Progenitor cell of endocrine pancreas (in vitro differentiated cells): ENCODE data around the gene PIGP. TPM values are rescaled to one million over a fixed set of nuclear protein-coding genes. Genes with fewer than 3 reads are reported as not detected.

Experiments used
- DNase-seq: peaks from one replicate; pipeline ENCODE4 v3.0.0; 2021; ENCODE audit warnings: low spot score; ENCODE audit not compliant: unreplicated experiment
- H3K27ac Mint-ChIP-seq: 2 replicates; pipeline ENCODE4 v1.8.0; 2021; ENCODE audit warnings: mild to moderate bottlenecking, moderate library complexity, mixed read lengths
- H3K27me3 Mint-ChIP-seq: 2 replicates; pipeline ENCODE4 v1.8.0; 2021; ENCODE audit warnings: mixed read lengths
- H3K36me3 Mint-ChIP-seq: 2 replicates; pipeline ENCODE4 v1.8.0; 2022; ENCODE audit warnings: mixed read lengths; ENCODE audit not compliant: insufficient read depth
- H3K4me1 Mint-ChIP-seq: 2 replicates; pipeline ENCODE4 v1.8.0; 2021; ENCODE audit warnings: low read depth, mixed read lengths
- H3K4me3 Mint-ChIP-seq: 2 replicates; pipeline ENCODE4 v1.8.0; 2021; ENCODE audit warnings: low read depth, mild to moderate bottlenecking, moderate library complexity, mixed read lengths
- H3K9me3 Mint-ChIP-seq: 2 replicates; pipeline ENCODE4 v1.8.0; 2021; ENCODE audit warnings: low read depth, mixed read lengths
- CTCF ChIP-seq: fragments of 200-600 bp; sonication (generic); IDR thresholded peaks from one replicate; pipeline ENCODE4 v1.5.0; 2021; ENCODE audit warnings: antibody characterized with exemption, mild to moderate bottlenecking; ENCODE audit not compliant: unreplicated experiment
- total RNA-seq: library from RNA; stranded (reverse); gene quantifications from 2 replicates; pipeline ENCODE4 v1.2.1, GENCODE V29; 2021

The PIGP gene
- total RNA-seq, 1 donor from 2014 or later, result 17.8 TPM

GRCh38 chr21:37082375-37082774 lies 9.5 kb upstream of the PIGP start:
- peaks cover 12% of the 10 kb centered on the region for H3K9me3 Mint-ChIP-seq
- DNase-seq, result no peak
- peaks cover 10% of the 10 kb centered on the region for H3K36me3 Mint-ChIP-seq
- H3K27me3 Mint-ChIP-seq, result no peaks in the 10 kb centered on the region
- peaks cover 17% of the 10 kb centered on the region for H3K4me1 Mint-ChIP-seq
- H3K4me3 Mint-ChIP-seq, result no peak overlapping the region
- no peak for TF ChIP-seq CTCF
- H3K27ac Mint-ChIP-seq, result no peak overlapping the region

GRCh38 chr21:37079211-37079824 lies 6.4 kb upstream of the PIGP start:
- DNase-seq, result no peak
- Mint-ChIP-seq H3K27ac (no peak overlapping the region), H3K4me3 (no peak overlapping the region), H3K9me3 (peaks cover 12% of the 10 kb centered on the region), H3K27me3 (no peaks in the 10 kb centered on the region), H3K36me3 (peaks cover 10% of the 10 kb centered on the region), H3K4me1 (peaks cover 27% of the 10 kb centered on the region)
- TF ChIP-seq CTCF, result no peak

GRCh38 chr21:37077403-37077802 lies 4.5 kb upstream of the PIGP start:
- peaks cover 20% of the 10 kb centered on the region for H3K4me1 Mint-ChIP-seq

GRCh38 chr21:37076087-37076850 lies 3.4 kb upstream of the PIGP start:
- H3K27ac Mint-ChIP-seq, result no peak overlapping the region
- H3K36me3 Mint-ChIP-seq, result peaks cover 4% of the 10 kb centered on the region
- H3K4me3 Mint-ChIP-seq, result peak overlapping the region; percentile 38
- H3K9me3 Mint-ChIP-seq, result peaks cover 12% of the 10 kb centered on the region
- no peak for TF ChIP-seq CTCF
- DNase-seq, result no peak
- H3K27me3 Mint-ChIP-seq, result no peaks in the 10 kb centered on the region
- H3K4me1 Mint-ChIP-seq, result peaks cover 26% of the 10 kb centered on the region

More at GRCh38 chr21:37077403-37077802, 4.5 kb upstream of the PIGP start:
- no peak overlapping the region for H3K27ac Mint-ChIP-seq
- no peak for DNase-seq
- no peak overlapping the region for H3K4me3 Mint-ChIP-seq
- TF ChIP-seq CTCF, result no peak
- H3K36me3 Mint-ChIP-seq, result peaks cover 8% of the 10 kb centered on the region
- no peaks in the 10 kb centered on the region for H3K27me3 Mint-ChIP-seq
- H3K9me3 Mint-ChIP-seq, result peaks cover 12% of the 10 kb centered on the region

- TF ChIP-seq CTCF, result no peak
- Mint-ChIP-seq H3K9me3 (peaks cover 12% of the 10 kb centered on the region), H3K4me3 (peak overlapping the region; percentile 93), H3K27ac (peak overlapping the region; percentile 19), H3K36me3 (peaks cover 4% of the 10 kb centered on the region), H3K4me1 (peaks cover 31% of the 10 kb centered on the region), H3K27me3 (no peaks in the 10 kb centered on the region)
- DNase-seq, result no peak
These were observed 2.4 kb upstream of the PIGP start for GRCh38 chr21:37075214-37075770.
